Mesothelial cell of epicardium (in vitro differentiated cells): ENCODE results near the gene EID1. TPM values are rescaled to one million over a fixed set of nuclear protein-coding genes. Genes with fewer than 3 reads are reported as not detected.

Experiments
- DNase-seq, 2 experiments: peaks; one replicate each; pipeline ENCODE4 v3.0.0; 2021; ENCODE audit warnings: low spot score in 2 of 2; ENCODE audit not compliant: unreplicated experiment in 2 of 2
- H3K27ac Mint-ChIP-seq: 2 replicates; pipeline ENCODE4 v1.8.0; 2021; ENCODE audit warnings: mixed read lengths
- H3K27me3 Mint-ChIP-seq: 2 replicates; pipeline ENCODE4 v1.8.0; 2021; ENCODE audit warnings: low read depth, mixed read lengths
- H3K36me3 Mint-ChIP-seq: 2 replicates; pipeline ENCODE4 v1.8.0; 2021; ENCODE audit warnings: mixed read lengths
- H3K4me1 Mint-ChIP-seq: 2 replicates; pipeline ENCODE4 v1.8.0; 2021; ENCODE audit warnings: mixed read lengths
- H3K4me3 Mint-ChIP-seq: 2 replicates; pipeline ENCODE4 v1.8.0; 2021; ENCODE audit warnings: mild to moderate bottlenecking, moderate library complexity, mixed read lengths
- H3K9me3 Mint-ChIP-seq: 2 replicates; pipeline ENCODE4 v1.8.0; 2021; ENCODE audit warnings: mixed read lengths
- CTCF ChIP-seq: fragments of 200-600 bp; sonication (generic); IDR thresholded peaks from one replicate; pipeline ENCODE4 v1.5.0; 2021; ENCODE audit warnings: antibody characterized with exemption; ENCODE audit not compliant: unreplicated experiment
- total RNA-seq: library from RNA; stranded (reverse); gene quantifications from 3 replicates; pipeline ENCODE4 v1.2.1, GENCODE V29; 2021

The EID1 gene
- total RNA-seq, 1 donor from 2014 or later: 139 TPM

GRCh38 chr15:48869966-48870365 lies 8.0 kb upstream of the EID1 start:
- Mint-ChIP-seq H3K27me3 (peaks cover 26% of the 10 kb centered on the region), H3K9me3 (no peaks in the 10 kb centered on the region), H3K27ac (no peak overlapping the region)

GRCh38 chr15:48871542-48871941 lies 6.4 kb upstream of the EID1 start:
- DNase-seq: no peak
- no peak overlapping the region for H3K4me3 Mint-ChIP-seq

More at GRCh38 chr15:48869966-48870365, 8.0 kb upstream of the EID1 start:
- no peak for TF ChIP-seq CTCF
- DNase-seq: no peak
- no peak overlapping the region for H3K4me3 Mint-ChIP-seq
- H3K4me1 Mint-ChIP-seq: peaks cover 22% of the 10 kb centered on the region
- H3K36me3 Mint-ChIP-seq: no peaks in the 10 kb centered on the region

GRCh38 chr15:48872632-48873031 lies 5.3 kb upstream of the EID1 start:
- Mint-ChIP-seq H3K4me1 (peaks cover 12% of the 10 kb centered on the region), H3K27ac (no peak overlapping the region), H3K4me3 (no peak overlapping the region), H3K27me3 (peaks cover 26% of the 10 kb centered on the region), H3K36me3 (no peaks in the 10 kb centered on the region), H3K9me3 (no peaks in the 10 kb centered on the region)
- no peak for TF ChIP-seq CTCF
- DNase-seq: no peak

More at GRCh38 chr15:48871542-48871941, 6.4 kb upstream of the EID1 start:
- no peak overlapping the region for H3K27ac Mint-ChIP-seq
- no peak for TF ChIP-seq CTCF
- H3K27me3 Mint-ChIP-seq: peaks cover 26% of the 10 kb centered on the region
- no peaks in the 10 kb centered on the region for H3K9me3 Mint-ChIP-seq
- no peaks in the 10 kb centered on the region for H3K36me3 Mint-ChIP-seq
- H3K4me1 Mint-ChIP-seq: peaks cover 11% of the 10 kb centered on the region

GRCh38 chr15:48875241-48875960 lies 2.5 kb upstream of the EID1 start:
- H3K36me3 Mint-ChIP-seq: no peaks in the 10 kb centered on the region
- peaks cover 29% of the 10 kb centered on the region for H3K4me1 Mint-ChIP-seq
- H3K27me3 Mint-ChIP-seq: peaks cover 26% of the 10 kb centered on the region
- no peak for TF ChIP-seq CTCF
- no peak overlapping the region for H3K27ac Mint-ChIP-seq
- H3K4me3 Mint-ChIP-seq: no peak overlapping the region
- DNase-seq: no peak
- no peaks in the 10 kb centered on the region for H3K9me3 Mint-ChIP-seq

- Mint-ChIP-seq H3K9me3 (no peaks in the 10 kb centered on the region), H3K27ac (no peak overlapping the region), H3K27me3 (peaks cover 26% of the 10 kb centered on the region), H3K4me3 (no peak overlapping the region), H3K4me1 (peaks cover 34% of the 10 kb centered on the region), H3K36me3 (no peaks in the 10 kb centered on the region)
- no peak for DNase-seq
- TF ChIP-seq CTCF: no peak
These were observed 1.9 kb upstream of the EID1 start for GRCh38 chr15:48876057-48876456.
